Stimulated activated CD4-positive, alpha-beta T cell treated with anti-CD3 and anti-CD28 coated beads, Interleukin-12 subunit alpha, Interleukin-12 subunit beta, amount 100 ng/mL, for 4 hours (primary cell): ENCODE measurements around the gene GIMD1.
"Not testable (repeated sequence)": the region's sequence is repeated elsewhere in the genome, so short reads cannot be mapped to it uniquely, and the experiment has no call there.

Experiments
- DNase-seq: peaks from one replicate; pipeline ENCODE4 v3.0.0-alpha.2; 2020

The GIMD1 gene

DNA sequence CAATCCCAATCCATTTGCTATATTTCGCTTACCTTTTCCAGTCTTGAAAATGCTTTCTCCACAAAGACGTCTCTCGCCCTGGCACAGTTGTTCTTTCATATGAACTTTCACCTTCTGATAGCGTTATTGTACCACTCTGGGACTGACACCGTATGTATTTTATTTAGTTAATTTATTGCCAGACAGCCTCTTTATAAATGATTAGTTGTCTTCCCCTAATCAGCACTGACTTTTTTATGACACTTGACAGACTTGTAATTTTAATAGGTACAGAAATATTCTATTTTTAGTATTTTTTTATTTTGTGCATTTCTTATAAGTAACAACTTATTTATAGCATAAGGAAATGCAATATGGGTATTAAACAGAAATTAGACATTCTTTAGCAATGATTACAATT, at the start of gene GIMD1:
Gene GIMD1 (minus strand): TSS at position 101 of the 400 bp plus-strand sequence. CDS start 1,343 bp downstream, outside the sequence.
- DNase-seq = no peak

DNA sequence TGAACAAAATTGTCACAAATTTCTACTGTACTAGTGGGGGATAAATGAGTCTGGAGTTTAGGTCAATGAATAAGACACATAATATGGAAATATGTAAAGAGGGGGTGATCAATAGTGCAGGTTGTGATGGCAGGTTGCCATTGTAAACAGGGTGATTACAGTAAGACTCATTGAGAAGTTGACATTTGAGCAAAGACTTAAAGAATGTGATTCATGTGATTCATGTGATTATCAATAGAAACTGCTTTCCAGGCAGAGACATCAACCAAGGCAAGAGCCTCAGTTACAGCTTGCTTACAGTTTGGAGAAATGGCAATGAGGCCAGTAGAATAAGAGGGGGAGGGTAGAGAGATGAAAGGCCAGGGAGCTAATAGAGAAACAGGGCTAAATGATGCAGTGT, 45.8 kb upstream of the GIMD1 start:
- DNase-seq = no peak

DNA sequence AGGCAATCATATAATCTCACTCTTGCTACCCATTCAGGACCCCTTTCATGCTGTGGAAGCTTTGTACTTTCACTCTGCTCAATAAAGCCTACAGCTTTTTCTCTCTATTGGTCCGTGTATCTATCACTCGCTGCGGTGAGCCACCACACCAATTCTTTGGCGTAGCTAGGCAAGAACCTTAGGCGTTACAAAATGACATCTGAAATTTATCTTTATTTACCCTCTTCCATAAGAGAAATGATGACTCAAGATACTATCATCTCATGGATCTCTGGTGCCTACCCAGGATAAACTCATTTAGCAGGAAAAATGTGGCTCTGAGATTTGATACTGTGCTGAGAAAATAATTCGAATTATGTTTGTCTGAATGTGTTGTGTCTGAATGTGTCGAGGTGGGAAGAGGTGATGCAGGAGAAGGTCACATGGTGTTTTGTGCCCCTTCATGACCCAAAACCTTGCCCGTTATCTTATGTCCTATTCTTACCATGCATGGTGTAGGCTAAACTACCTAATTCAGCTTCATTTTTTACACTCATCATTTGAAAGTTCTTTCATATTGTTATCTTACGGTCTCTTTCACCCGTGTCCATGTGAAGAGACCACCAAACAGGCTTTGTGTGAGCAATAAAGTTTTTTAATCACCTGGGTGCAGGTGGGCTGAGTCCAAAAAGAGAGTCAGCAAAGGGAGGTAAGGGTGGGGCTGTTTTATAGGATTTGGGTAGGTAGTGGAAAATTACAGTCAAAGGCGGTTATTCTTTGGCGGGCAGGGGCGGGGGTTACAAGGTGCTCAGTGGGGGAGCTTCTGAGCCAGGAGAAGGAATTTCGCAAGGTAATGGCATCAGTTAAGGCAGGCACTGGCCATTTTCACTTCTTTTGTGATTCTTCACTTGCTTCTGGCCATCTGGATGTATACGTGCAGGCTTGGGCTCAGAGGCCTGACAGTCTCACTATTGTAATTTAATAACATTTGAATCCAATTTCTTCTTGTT, 41.6 kb upstream of the GIMD1 start:
- DNase-seq = no peak

DNA sequence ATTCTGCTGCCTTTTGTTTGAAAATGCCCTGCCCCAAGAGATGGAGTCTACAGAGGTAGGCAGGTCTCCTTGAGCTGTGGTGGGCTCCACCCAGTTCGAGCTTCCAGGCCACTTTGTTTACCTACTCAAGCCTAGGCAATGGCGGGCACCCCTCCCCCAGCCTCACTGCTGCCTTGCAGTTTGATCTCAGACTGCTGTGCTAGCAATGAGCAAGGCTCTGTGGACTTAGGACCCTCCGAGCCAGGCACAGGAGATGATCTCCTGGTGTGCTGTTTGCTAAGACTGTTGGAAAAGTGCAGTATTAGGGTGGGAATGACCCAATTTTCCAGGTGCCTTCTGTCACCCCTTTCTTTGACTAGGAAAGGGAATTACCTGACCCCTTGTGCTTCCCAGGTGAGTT, 39.4 kb upstream of the GIMD1 start:
- DNase-seq = not testable (repeated sequence)

DNA sequence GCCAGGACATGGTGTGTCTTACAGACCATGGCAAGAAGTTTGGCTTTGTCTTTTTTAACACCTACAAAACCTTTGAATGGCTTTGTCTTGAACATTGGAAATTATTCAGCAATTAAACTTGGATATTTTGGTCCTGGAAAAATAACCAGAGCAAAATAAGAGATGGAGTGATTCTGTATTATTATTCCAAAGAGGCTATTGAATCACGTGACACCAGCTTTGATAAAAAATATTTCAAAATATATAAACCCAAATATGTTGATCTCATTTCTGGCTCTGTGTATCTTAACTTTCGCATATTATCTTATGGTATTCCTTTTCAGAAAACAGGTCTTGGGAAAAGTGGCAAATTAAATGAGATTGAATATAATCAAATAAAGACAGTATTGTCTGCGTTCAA, 32.6 kb upstream of the GIMD1 start:
- no peak for DNase-seq

DNA sequence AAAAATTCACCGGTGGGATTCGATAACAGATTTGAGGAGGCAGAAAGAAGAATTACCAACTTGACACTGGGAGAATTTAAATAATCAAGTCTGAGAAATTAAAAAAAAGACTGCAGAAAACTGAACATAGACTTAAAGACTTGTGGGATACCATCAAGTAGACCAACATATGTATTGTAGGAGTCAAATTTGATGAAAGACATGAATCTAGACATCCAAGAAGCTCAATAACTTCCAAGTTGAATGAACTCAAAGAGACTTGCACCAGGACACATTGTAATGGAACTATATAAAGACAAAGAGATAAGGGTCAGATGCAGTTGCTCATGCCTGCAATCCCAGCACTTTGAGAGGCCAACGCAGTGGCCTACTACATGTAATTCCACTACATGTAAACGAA, 30.3 kb upstream of the GIMD1 start:
- DNase-seq = not testable (repeated sequence)

DNA sequence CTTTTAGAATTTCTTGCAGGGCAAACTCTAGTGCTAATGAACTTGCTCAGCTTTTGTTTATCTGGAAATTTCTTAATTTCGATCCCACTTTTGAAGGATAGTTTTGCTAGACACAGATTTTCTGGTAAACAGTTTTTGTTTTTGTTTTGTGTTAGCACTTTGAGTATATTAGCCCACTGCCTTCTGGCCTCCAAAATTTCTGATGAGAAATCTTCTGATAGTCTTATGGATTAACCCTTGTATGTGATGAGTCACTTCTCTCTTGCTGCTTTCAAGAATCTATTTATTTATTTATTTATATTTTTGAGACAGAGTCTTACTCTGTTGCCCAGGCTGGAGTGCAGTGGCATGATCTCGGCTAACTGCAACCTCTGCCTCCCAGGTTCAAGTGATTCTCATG, 27.0 kb upstream of the GIMD1 start:
- no peak for DNase-seq

DNA sequence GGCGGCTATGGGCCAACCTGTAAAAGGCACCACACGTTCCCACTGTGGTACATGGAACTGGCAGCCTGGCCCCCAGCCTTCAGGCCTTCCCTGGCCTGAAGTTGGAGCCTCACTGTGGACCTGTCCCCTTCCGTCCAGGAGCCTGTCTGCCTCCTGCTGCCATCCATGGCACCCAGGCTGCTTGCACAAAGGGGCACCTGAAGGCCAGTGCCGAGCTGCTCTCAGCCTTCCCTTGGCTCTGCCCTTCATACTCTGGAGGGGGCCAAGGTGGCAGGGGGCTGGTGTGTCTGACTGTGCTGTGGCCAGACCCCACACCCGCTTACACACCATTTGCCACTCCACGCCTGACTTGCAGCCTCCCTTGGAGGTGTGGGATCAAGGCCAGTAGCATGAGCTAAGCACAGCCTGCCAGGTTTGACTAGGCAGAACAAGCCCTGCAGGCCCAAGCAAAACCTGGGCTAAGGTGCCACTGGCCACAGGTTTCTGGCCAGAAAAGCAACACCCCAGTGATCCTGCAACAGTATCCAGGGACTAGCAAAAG, 17.3 kb upstream of the GIMD1 start:
- DNase-seq = no peak

DNA sequence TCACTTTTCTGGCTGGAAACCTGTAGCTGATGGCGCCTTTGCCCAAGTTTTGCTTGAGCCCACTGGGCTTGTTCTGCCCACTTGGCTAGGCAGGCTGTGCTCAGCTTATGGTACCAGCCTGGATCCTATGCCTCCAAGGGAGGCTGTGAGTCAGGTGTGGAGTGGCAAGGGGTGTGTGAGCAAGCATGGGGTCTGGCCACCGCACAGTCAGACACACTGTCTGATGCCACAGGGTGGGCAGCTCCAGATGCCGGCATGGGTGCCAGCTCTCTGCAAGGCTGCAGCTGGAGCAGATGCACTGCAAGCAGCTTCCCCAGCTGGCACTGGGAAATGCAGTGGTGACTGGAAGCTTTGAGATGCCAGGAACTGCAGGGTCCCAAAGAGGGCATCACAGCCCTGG, 16.3 kb upstream of the GIMD1 start:
- no peak for DNase-seq

DNA sequence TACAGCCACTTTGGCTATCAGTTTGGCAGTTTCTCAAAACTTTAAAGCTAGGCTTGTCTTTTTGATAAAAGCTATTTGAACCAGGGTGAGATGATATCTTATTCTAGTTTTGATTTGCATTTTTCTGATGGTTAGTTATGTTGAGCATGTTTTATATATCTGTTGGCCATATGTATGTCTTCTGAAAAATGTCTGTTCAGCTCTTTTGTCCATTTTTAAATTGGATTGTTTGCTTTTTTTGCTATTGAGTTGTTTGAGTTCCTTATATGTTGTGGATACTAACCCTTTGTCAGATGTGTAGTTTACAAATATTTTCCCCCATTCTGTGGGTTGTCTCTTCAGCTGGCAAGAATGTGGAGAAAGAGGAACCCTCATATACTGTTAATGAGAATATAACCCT, 11.6 kb upstream of the GIMD1 start:
- no peak for DNase-seq

DNA sequence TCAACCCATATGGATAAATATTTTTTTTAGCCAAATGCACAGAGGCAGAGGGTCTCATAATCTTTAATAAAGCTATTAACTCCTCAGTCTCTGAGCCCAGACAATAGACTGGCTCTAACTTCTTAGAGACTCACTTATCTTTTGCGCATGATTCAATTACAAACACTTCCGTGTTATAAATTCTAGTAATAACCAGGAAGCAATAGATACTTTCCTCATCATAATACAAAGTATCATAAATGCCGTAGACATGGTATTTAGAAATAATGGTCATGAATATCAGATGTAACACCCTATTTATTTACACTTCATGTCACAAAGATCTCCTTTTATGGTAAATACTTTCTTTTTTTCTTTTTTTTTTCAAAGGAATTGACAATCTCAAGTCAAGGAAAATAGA, 4.4 kb upstream of the GIMD1 start:
- DNase-seq = no peak

DNA sequence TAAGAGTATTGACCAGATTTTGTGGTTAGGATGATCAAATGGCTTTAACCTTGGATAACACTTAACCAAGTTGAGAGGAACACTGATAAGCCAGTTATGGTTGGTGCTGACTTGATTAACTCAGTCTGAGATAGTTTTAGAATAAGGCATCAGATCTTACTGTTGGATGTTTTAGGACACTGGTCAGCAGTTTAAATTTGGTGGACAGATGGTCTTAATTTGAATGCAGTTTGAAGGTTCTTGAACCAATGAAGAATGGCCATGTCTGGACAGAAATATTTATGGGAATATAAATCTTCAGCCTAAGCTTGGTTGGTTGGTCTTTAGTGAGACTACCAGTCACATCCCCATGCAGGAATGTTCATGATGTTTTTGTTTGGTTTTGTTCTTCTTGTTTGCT, 2.6 kb upstream of the GIMD1 start:
- no peak for DNase-seq

DNA sequence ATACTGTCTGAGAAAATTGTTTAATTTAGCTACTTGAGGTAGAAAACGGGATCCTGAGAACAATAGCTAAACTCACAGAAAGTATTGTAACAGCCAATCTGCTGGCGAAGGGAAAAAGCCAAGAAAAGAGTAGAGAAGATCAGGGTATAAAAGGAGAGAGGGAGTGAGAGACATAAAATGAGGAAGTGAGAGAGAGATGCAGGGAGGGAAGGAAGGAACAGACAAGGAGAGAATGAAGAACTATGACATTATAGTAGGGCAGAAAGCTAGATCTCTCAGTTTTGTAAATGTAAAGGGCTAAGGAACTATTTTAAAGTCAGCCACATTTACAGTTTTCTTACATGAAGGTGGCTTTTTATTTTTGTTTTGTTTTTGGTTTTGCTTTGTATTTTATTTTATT, 1.6 kb upstream of the GIMD1 start:
- DNase-seq = no peak

DNA sequence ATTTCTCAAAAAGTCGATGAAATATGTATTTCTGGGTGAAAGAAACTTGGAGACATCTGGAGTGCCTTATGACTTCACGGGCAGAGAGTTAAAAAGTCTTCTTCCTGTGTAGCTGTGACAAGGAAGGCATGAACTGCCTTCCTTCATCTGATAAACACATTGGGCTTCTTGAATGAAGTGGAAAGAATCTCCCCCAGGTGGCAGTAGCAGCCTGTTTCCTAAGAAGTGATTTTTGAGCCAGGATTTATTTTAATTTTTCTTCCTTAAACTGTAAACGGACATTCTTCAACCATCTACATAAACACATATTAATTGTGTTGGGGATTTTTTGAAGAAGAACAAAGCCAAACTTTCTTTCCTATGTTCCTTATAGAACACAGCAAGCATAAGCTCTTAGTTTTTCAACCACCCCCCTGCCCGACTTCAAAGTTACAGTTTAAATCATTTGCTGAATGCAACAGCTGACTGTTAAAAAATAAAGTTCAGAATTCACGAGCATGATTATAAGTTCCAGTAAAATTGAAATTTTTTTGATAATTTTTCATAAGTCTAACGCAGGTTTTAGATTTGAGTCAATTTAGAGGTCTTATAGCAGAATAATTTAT, 980 bp upstream of the GIMD1 start:
- DNase-seq = no peak

DNA sequence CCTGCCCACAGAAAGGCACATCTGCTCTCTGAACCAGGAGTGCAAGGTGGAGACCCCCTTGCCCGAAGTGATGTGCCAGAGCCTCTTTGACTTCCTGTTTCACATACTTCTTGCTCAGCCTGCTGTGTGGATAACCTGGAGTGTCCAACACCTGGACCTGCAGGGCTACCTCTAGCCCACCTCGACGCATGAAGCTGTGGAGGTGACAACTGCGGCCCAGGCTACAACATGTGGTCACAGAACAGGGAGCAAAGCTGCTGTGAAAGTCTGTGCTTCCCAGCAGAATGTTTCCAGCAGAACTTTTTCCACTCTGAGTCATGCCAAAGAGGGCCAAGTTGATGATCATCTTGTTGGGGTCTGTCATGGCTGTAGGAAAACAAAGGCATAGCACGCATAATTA, 1.5 kb downstream of the GIMD1 start:
- DNase-seq = no peak

DNA sequence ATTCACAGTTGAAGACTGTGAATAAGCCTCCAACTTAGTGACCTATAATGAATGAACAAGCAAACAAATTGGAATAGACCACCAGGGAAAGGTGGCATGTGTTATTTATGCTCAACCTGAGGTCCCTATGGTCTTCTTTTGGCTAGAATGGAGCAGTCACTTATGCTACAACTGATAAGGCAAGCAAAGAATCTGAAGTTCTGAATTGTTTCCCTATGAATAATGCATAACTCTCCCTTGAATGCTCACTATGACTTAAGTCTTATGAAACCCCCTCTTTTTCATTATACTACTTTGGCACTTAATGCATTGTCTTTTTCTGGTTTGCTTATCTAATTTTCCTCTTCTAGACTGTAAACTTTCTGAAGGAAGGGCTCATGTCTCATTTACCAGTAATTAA, 2.6 kb downstream of the GIMD1 start:
- DNase-seq = no peak

DNA sequence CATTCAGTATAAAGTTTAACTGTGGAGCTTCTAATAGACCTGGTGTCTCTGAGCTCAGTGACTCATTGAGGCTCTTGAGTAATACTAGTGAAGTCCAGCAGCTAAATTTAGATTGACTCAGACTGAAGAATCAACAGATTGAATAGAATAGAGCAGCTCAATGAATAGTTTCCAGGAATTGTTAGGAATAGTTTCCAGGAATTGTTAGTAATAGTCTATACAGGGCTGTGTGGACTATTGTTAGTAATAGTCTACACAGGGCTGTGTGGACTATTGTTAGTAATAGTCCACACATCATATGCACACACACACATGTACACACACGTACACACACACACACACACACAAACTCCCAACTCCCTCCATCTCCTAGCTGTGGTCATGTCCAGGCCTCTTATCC, 3.0 kb downstream of the GIMD1 start:
- no peak for DNase-seq

DNA sequence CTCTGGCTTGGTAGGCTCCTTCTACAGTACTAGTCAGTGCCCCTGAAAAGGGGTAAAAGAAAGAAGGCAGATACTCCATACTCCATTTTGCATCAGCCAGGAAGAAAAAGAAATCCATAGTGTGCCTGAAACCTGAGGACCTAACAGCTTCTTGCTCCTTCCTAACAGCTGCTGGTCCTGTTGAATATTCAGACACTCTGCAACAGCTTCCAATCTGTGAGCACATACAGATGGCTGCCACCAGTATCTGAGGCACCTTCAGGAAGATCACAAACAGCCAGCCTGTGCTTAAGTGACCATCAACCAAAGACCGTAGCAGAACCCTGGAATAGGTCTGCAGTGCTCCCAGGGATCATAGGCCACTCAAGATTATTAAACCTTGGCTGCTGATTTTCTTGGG, 4.3 kb downstream of the GIMD1 start:
- no peak for DNase-seq

DNA sequence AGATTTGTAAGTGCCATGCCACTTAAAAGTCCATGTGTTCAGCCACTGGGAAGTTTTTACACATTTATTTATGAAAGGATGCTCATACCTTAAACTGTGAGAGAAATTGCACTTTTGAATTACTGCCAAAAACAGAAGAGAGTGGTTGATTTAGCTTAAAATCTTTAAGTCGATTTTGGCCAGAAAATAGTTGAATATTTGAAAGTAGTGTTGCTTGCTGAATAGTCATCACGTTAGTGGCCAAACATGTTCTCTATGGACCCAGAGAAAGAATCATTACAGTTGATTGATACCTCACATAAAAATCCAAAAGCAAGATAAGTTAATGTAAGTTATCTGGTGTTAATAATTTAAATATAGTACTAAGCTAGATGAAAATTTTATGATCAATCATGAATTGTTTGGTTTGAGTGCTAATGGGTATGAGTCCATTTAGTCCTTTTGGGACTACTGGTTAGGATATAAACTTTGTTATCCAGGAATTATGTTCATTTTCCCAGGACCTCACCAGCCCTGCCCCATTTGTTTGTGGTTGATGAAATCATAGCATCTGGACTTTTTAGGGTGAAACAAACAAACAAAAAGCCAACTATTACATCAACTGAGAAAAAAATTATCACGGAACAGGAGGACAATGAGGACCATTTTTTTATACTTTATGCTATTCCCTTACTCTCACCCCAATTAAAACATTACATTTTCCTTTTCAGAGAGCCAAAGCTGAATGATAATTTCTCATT, 6.3 kb downstream of the GIMD1 start:
- no peak for DNase-seq

DNA sequence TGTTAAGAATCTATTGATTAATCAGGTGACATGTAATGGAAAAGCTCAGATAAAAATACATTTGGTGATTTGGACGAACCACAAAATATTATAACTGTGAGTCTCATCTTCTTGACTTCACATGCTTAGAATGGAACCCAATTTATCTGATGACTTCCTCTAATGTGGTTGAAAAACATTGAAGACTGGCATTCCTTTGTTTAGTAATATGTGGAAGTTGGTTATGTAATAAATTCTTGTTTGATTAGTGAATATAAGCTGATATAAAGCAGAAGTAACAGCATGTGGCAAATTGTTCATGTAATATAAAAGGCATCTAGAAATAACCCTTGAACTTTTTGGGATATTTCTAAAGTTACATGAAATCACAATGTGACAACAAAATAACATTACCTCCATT, 9.7 kb downstream of the GIMD1 start:
- no peak for DNase-seq

DNA sequence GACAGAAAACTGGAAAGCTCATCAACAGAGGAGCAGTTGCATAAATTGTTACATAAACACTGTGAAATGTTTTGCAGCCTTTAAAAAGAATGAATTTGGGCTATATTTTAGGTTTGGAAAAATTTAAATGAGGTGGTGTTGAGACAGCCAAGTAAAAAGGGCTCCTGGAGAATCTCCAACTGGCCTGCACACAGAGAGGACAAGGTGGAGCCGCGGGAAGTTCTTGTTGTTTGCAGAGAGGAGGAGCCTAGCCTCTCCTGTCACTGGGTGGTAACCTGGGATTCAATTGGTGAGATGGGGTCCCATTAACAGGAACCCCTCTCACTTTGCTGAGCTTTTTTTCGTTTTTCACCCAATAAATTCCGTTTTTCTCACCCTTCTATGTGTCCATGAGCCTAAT, 13.4 kb downstream of the GIMD1 start:
- DNase-seq = no peak

DNA sequence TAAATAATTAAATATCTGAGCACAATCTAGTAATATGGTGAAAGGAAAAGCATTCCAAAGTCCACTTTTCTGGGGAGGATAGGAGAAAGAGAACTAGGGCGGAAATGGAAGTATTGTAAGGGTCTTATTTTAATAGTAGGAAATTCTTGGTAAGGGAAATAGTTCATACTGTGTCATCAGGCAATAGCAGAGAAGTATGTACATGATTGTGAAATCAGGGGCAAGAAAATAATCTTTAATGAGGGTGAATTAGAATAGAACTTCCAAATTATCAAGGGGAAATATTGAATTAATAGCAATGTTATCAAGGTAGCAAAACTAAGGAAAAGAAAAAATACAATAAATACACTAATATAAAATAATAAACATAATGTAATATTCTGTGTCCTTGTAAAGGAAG, 14.8 kb downstream of the GIMD1 start:
- no peak for DNase-seq

DNA sequence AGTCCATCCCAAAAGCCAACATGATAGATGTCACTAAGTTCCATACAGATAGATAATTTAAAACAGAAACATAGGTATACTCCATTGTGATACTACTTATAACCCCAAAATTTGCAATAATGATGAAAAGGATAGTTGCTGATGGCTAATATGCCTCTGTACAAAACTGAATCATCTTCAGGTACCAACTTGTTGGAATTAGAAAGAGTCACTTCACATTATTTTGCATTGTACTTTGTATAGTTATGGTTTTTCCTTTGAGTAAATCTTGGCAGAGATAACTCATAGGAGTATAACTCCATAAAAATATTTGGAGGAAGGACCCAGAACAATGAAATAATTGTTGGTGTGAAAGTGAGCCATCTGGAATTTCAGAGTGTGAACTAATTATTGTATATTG, 17.6 kb downstream of the GIMD1 start:
- DNase-seq = no peak

DNA sequence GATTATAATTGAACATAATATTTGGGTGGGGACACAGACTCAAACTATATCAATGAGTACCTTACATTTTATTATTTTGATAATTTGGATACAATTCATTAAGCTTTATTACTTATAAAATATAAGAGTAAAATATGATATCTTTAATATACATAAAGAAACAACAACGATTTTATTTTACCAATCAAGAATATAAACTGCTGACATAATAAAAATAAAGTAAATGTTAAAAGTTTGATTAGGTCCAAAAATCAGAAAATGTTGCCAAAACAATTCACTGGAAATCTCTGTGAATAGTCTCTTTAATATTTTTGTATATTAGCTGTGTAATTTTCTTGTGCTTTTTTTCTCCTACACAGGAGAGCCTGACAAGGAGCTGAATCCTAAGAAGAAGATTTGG, 21.4 kb downstream of the GIMD1 start:
- DNase-seq = no peak
